Hepatocyte (in vitro differentiated cells): Measurements from ENCODE around the gene ACOXL.

Experiments
- CTCF ChIP-seq: fragments of 200-600 bp; sonication (generic); IDR thresholded peaks from 2 replicates; pipeline ENCODE4 v1.5.1; 2016; ENCODE audit warnings: antibody characterized with exemption, mild to moderate bottlenecking; ENCODE audit not compliant: poor library complexity
- EZH2 ChIP-seq: fragments of 200-600 bp; sonication (generic); IDR thresholded peaks from 2 replicates; pipeline ENCODE4 v1.6.1; 2016; ENCODE audit warnings: antibody characterized with exemption, mild to moderate bottlenecking, borderline replicate concordance

- TF ChIP-seq CTCF (no peak), EZH2 (no peak)
Observed at GRCh38 chr2:110925479-110925878, 193.1 kb downstream of the ACOXL start.
